ENCODE data around the gene NRXN3.

The NRXN3 gene

DNA sequence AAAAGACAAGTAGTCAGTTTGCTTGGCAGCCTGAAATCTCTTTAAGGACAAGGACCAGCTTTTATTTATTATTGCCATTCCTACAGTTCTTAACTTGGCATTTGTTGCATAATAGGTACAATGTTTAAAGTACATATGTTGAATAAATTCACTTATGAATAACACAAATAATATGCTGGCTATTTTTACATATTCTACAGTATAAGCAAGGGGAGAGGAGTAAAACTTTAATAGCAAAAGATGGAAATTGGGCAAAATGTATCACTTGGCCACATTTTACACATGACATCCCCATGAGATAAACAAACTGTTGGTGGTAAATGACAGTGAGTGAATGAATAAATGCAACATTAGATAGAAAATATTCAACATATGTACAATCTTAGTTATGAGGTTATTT is 1708.1 kb downstream of the NRXN3 start:
- no peak for DNase-seq

DNA sequence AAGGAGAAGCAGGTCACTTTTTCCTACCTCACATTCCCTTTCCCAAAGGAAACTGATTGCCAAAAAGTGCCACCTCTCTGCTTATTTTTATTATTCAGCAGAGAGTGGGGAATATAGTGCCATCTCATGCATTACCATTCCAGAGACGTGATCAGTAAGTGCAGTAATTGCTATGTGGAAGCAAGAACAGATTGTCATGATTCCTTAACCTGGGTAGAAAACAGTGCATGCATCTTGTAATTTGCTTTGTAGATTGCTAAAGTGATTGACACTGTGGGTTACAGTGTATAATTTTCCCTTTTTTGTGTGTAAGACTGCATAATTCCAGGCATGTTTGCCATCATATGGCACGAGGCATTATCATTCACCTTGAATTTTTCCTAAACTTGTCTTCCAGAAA is 1708.6 kb downstream of the NRXN3 start:
- DNase-seq = no peak

DNA sequence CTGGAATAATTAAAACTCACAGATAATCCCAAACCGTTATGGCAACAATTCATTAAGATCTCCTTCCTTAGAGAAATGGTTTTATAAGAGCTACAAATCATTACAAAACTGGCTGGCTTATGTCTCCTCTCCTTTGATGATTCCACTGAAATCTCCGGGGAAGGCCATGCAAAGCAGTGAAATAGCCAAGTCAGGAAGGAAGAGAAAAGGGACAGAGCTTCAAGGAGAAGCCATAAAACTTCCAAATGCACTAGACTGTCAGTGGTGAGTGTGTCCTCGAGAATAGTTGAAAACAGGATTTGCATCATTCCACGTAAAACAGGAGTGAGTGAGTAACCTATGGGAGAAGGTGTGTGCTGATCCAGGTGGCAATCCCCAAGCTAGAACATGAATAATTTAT is 1711.1 kb downstream of the NRXN3 start:
- no peak for DNase-seq

DNA sequence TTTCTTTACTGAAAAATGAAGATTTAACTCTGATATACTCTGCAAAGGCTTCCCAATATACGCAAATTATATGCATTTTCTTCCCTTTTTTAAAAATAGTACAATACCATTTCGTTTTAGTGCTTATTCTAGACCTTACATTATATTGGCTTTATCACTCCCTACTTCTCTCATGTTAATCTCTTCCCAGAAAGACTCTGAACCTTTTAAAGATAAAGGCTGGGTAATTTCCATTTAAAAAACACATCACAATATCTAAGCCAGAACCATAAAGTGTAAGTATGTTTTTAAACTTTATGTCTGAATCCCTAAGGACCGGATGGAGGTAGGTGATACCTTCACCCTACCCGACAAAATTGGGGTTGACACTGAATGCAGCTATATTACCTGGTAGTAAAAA is 1720.4 kb downstream of the NRXN3 start:
- DNase-seq = no peak

DNA sequence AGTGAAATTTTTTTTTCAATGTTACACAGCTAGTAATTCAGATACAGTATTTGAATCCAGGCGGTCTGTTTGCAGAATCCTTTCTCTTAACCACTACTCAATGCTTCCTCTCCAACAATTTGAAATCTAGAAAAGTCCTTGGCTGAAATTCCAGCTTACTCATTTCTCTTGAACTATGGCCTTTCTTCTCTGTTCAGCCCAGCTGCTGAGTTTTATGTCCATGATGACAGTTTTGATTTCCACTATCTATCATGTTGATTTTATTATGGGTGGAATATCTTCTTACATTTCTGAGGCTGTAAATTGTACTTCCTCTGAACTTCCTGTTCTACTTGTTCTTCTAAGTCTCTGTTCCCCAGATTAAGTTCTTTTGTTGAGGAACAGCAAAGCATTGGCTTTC is 1725.8 kb downstream of the NRXN3 start:
- DNase-seq = no peak

DNA sequence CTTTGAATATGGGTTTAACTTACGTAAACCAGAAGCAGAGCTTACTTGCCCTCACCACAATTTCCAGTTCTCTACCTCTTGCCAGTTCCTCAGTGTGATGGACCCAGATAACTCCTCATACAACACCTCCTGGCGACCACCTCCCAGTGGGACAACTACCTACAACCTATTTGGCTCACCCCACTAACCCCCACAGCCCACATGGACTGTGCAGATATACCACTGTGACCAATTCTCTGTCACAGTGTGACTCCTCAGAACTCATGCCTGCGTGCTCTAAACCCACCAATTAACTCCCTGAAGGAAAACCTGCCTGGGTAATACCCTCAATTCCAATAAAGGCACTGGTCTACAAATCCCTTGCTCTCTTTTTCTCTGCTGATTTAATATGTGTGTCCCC is 1729.4 kb downstream of the NRXN3 start:
- no peak for DNase-seq

DNA sequence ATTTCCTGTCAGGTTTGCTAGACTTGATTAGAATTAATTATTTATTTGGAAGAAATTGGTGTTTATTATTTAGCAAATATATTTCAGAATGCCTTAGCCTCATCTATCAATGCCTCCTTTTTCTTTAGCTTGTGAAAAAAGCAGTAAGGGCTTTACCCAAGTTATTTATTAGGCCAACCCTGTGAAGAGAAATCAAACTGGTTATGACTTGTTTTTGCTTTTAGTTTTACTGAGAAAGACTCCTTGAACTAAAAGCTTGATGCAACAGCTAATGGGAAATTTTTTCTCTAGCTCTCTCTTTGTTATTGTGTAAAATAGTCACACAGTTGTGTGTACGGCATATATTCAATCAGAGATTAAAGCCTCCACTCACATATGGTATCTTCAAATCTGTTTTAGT is 1734.3 kb downstream of the NRXN3 start:
- DNase-seq = no peak

DNA sequence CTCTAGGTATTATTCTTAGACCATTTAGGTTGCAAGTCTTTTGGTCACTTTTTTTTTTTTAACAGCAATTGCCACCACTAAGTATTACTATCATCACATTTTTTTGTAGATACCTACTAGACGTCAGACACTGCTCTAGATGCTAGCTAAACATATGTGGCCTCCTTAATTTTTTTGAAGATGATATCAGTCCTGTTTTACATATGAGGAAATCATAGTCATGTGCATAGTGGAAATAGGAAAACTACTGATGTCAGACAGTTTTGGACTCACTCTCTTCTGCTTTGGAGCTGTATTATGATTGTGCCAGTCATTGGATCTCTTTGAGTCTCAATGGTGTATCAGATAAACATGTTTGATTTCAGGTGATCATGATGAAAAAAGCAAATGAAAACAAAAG is 1736.8 kb downstream of the NRXN3 start:
- DNase-seq = no peak

DNA sequence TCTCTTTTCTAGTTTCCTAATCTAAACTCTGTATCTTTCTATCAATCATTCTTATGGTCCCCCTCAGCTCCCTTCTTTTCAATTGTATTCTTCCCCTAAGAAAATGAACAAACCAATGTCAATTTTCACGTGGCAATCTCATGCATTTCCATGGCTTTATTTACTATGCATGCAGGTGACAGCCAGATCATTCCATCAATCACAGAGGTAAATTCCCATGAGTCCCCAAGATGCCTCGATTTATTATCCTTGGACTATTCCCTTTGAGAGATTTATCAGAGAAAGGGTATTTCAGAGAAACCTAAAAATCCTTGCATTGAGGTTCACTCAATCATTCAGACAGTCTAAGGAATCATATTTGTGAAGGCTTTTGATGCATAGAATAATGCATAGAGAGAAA is 1739.9 kb downstream of the NRXN3 start:
- DNase-seq = no peak

DNA sequence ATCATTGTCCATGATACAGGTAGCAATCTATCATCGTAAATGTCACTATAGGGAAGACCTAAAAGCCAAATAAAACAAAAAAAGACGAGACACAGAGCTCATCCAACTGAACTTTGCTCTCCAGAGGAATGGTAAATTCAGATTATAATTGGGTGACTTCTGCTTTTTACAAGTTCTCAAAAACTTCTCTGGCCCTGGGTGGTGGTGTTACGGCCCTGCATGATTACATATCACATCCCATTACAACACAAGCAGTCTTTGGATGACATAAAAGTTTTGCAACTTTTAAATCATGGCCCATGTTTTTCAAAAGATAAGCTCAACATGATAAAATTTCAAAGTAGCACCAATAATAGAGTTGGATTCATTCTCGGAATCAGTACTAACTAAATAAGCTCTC is 1741.6 kb downstream of the NRXN3 start:
- no peak for DNase-seq

DNA sequence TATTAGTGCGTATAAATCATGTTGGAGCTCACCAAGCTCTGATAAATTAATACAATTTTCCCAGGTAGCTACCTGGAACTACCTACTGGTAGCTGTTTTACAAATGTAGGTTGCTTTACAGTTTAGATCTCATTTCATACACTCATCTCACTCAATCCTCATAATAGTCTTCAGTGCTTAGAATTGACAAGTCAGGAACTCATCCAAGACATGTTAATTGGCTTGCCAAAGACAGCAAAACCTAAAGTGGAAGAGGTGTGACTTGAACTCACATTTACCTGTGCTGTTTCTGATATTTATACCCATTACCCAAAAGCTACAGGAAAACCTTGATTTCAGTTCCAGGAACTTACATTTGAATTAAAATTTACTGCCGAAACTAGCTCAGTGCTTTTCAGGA is 1744.4 kb downstream of the NRXN3 start:
- DNase-seq = no peak

DNA sequence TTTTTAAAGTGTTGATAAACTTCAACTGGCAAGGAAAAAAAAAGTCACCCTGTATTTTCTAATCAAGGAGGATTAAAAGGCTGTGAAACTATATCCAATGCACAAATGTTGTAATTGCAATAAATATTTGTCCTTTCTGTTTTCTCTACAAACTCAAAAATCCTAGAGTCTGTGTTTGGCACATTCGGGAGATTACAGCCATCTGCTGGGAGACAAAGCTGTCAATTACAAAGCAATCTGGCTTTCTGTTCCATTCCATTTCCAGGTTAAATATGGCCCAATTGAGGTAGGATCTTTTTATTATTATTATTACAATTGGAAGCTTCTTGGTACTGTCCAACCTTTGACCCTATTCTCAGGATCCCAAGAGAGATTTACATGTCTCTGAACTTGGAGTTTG is 1745.2 kb downstream of the NRXN3 start:
- DNase-seq = no peak

DNA sequence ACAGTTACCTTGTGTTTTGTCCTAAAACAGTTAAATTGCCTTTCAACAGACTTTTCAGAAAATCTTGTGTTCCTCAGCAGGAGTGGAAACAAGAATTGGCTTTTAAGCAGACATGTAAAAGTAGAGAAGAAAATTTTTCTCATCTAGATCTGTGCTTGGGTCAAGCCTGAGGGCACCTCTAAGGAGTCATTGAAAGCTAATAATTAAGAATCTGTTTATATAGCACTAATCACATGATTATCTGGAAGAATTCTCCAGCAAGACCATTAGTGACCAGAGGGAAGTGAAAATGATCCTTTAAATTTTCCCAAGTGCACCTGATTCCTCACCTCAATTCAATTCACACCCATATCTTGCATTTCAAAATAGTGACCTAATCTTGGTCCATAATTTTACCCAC is 1746.1 kb downstream of the NRXN3 start:
- no peak for DNase-seq

DNA sequence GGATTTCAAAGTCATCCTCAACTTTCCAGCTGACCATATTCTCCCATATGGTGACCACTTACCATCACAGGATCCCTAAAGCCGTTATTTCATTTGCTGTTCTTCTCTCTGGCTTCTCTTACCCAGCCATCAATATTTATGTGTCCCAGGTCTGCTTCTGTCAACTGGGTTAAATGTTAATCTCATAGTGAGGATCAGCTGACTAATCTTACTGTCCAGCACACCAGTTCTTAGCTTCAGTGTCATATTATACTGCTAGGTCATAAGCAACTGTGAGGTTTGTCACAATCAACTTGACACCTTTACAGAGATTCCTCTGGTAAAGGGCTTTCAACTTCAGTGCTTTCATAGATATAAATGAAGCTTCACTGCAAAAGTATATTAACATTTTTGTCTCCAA is 1746.7 kb downstream of the NRXN3 start:
- DNase-seq = no peak
